SK-N-SH (cell line): Measurements from ENCODE around the gene KCTD19.

Experiments used
- CTCF ChIP-seq: fragments of 200-600 bp; sonication (generic); IDR thresholded peaks from 2 replicates; pipeline ENCODE4 v1.6.1; 2017; ENCODE audit warnings: antibody characterized with exemption, mild to moderate bottlenecking, moderate library complexity
- GABPA ChIP-seq: IDR thresholded peaks from 2 replicates; pipeline ENCODE4 v1.4.0; 2012; ENCODE audit warnings: low read depth, mild to moderate bottlenecking
- GATA2 ChIP-seq: sonication (generic); formaldehyde crosslinking; IDR thresholded peaks from 2 replicates; pipeline ENCODE4 v1.5.0; 2020; ENCODE audit warnings: mild to moderate bottlenecking, missing genetic modification reagents
- MAX ChIP-seq: IDR thresholded peaks from 2 replicates; pipeline ENCODE4 v1.4.0; 2012; ENCODE audit warnings: low read depth
- NFIC ChIP-seq: IDR thresholded peaks from 2 replicates; pipeline ENCODE4 v1.4.0; 2012; ENCODE audit warnings: borderline replicate concordance
- PBX3 ChIP-seq: IDR thresholded peaks from 2 replicates; pipeline ENCODE4; 2012
- POLR2AphosphoS5 ChIP-seq: IDR thresholded peaks from 2 replicates; pipeline ENCODE4 v1.6.1; 2012; ENCODE audit warnings: low read depth, low read length
- RFX5 ChIP-seq: IDR thresholded peaks from 2 replicates; pipeline ENCODE4 v1.6.1; 2012; ENCODE audit warnings: mild to moderate bottlenecking, improper control_type of control experiment, low read length
- SIN3A ChIP-seq: IDR thresholded peaks from 2 replicates; pipeline ENCODE4 v1.6.1; 2012; ENCODE audit warnings: low read depth, mild to moderate bottlenecking, low read length, moderate library complexity, borderline replicate concordance
- TEAD4 ChIP-seq: IDR thresholded peaks from 2 replicates; pipeline ENCODE4 v1.4.0; 2012; ENCODE audit warnings: mild to moderate bottlenecking, borderline replicate concordance; ENCODE audit not compliant: insufficient read depth
- YY1 ChIP-seq: IDR thresholded peaks from 2 replicates; pipeline ENCODE4 v1.4.0; 2012; ENCODE audit warnings: low read depth, mild to moderate bottlenecking

- TF ChIP-seq GABPA = no peak
- no peak for TF ChIP-seq NFIC
- TF ChIP-seq RFX5 = no peak
- TF ChIP-seq CTCF = no peak
- TF ChIP-seq YY1 = no peak
- TF ChIP-seq SIN3A = no peak
- TF ChIP-seq TEAD4 = no peak
- TF ChIP-seq GATA2 = no peak
- TF ChIP-seq MAX = no peak
- no peak for TF ChIP-seq POLR2AphosphoS5
- TF ChIP-seq PBX3 = no peak
Observed at GRCh38 chr16:67326115-67326471, 448 bp downstream of the KCTD19 start.
